GM18505 (cell line): ENCODE data around the gene LAMB3.

ENCODE experiments used
- ATAC-seq: cut with Tn5 transposase; IDR thresholded peaks from one replicate; pipeline ENCODE4 v1.9.1; 2021; ENCODE audit not compliant: unreplicated experiment
- POLR2A ChIP-seq: IDR thresholded peaks from 4 replicates; pipeline ENCODE4 v1.6.1; 2011; ENCODE audit warnings: borderline replicate concordance; ENCODE audit not compliant: insufficient read depth, insufficient read length; ENCODE audit errors: extremely low read depth

The LAMB3 gene

DNA sequence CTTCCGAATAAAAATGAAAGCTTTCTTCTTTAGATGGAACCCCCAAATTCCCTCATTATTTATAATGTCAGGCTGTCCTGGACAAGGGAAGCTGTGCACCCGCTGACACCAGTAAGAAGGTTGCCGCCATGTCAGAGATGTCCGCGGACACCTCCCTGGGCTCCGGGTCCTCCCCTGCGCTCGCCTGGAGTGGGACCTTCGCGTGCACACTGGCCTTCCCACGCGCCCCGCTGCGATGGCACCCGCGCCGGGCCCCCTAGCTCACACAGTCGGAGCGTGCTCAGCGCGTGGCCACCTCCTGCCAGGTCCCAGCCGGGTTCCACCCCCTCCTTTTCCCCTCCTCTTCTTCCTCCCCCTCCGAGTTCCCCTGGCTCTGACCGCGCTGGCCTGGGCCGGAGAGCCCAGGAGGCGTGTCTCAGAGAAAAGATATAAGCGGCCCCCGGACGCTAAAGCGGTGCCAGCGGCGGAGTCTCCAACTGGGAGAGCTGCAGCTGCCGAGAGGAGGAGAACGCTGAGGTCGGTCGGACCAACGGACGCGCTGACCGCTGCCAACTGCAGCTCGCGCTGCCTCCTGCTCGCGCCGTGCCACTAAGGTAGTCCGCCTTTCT, 22.8 kb upstream of the LAMB3 start, which contains the start of gene G0S2:
G0S2 (plus strand) TSS at position 456 of the 608 bp plus-strand sequence. CDS start 273 bp downstream, outside the sequence.
- no peak for TF ChIP-seq POLR2A
- no peak for ATAC-seq

- no peak for TF ChIP-seq POLR2A
- no peak for ATAC-seq
These were observed 21.6 kb upstream of the LAMB3 start for GRCh38 chr1:209673631-209674417.

DNA sequence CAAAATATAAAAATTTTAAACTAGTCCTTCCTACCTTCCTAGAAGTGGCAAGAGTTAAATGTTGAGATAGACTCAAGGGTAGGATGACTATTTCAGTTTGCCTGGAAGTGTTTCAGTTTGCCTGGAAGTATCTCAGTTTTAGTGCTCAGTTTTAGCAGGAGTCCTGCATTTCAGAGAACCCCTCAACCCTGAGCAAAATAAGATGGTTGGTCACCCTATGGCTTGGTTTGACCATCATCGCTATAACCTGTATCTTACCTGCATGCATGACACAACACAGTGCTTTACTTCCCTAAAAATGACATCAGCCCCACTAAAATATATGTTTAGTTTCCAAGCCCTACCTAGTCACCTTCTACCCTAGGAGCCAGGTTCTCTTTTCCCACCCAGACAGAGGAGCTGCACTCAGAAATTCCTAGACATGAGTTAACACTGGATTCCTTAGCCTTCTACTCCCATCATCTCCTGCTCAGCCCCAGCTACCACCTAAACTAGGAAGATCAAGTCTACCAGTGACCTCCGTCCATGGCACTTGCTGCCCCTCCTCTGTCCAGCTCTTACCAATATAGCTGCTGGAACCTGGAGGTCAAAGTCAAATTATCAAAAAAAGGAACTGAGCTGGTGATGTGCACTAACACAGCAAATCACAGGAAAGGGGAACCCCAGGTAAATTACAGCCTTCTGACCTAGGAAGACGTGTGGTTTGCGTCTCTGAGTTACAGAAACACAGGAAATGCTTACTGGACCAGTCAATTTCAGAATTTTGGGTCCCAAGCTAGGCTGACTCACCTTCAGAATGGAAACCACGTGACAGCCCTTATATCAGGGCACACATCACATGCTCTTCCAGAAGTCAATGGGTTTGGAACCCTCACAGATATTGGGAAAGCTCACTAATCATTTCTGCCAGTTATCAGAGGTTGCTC, 20.7 kb upstream of the LAMB3 start:
- TF ChIP-seq POLR2A = no peak
- ATAC-seq = peak; percentile 82

DNA sequence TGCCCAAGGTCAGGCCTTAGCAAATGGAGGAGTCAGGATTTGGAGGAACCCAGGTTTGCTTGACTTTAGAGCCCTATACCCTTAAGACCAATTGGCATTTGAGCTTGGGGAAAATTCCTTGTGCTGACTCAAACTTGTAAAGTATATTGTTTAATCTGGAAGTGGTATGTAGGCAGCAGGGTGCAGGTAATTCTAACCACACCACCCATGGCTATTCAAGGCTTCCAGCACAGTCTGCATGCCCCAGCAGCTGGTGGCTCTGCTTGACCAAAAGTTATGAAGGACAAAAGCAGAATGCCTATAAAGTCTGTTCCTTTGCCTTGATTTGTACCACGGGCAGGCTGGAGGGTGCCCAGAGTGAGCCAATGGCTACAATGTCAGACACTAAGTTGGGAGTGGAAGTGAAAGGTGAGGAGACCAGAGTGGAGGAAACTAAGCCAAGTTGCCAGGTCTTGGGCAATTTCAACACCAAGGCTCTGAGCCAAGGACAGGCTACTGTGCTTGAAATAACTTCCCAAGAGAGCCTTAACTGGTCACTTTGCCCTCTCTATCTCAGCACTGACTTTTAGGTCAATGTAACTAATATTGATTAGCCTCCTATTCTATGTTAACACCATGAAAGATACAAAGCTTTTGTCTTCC, 18.3 kb upstream of the LAMB3 start:
- no peak for ATAC-seq
- TF ChIP-seq POLR2A = no peak

- ATAC-seq = no peak
- no peak for TF ChIP-seq POLR2A
These were observed 15.5 kb upstream of the LAMB3 start for GRCh38 chr1:209667708-209668107.

DNA sequence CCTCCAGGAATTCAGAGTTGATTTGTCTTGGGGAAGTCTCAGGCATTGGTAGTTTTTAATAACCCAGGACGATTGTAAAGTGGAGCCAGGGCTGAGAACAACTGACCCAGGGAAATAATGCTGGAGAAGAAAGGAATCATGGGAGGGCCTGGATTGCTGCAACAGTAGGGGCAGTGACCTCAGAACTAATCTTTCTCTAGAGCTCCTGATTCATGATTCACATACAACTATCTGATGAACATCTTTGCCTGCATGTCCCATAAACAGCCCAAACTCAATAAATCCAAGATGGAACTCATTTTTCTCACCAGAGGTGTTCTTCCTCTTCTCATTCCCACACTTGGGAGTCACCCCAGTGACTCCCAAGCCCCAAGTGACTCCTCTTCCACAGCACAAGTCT, 14.9 kb upstream of the LAMB3 start:
- ATAC-seq = no peak
- TF ChIP-seq POLR2A = no peak

- TF ChIP-seq POLR2A = no peak
- ATAC-seq = no peak
These were observed 10.7 kb upstream of the LAMB3 start for GRCh38 chr1:209662879-209663327.

GRCh38 chr1:209661071-209661470, 8.8 kb upstream of the LAMB3 start:
- TF ChIP-seq POLR2A = no peak
- ATAC-seq = no peak

- peak; percentile 69 for ATAC-seq
- no peak for TF ChIP-seq POLR2A
These were observed 7.7 kb upstream of the LAMB3 start for GRCh38 chr1:209659909-209660308.

- ATAC-seq = no peak
- no peak for TF ChIP-seq POLR2A
These were observed 5.7 kb upstream of the LAMB3 start for GRCh38 chr1:209657918-209658317.

DNA sequence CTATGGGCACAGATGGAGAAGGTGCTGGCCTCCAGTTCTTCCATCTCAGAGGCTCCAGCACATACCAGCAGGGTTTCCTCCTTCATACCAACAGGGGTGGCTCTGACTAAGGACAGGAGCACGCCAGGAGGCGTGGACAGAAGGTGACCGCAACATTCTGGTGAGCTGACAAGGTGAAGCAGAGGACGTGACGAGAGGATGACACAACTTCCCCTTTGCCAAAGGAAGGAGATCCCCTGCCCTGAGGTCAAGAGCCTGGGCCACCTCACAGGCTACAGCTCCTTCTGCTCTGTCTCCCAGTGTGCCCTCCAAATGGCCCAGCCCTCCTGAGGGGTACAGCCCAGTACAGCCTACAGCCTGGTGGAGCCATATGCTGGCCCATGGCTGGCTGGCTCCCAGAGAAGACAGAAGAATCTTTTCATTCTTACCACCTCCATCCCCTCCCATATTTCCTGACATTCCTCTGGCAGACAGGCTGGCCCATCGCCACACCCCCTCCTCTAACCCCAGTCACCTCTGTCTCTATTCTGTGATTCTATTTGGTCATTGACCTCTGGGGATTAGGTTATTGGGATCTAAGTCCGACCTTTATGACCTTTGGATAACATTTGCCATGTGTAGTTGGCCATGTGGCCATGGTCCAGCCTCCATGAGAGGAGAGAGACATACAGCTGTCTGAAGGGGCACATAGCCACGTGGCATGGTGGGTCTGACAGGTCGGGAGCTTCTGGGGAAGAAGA, 5.1 kb upstream of the LAMB3 start:
- no peak for TF ChIP-seq POLR2A
- no peak for ATAC-seq
